Loucy (cell line): ENCODE data around the gene SLC25A13.

Experiments
- CTCF ChIP-seq: fragments of 200-600 bp; sonication (generic); conservative IDR thresholded peaks from 2 replicates; pipeline ENCODE4 v1.5.1; 2014; ENCODE audit warnings: mild to moderate bottlenecking, antibody characterized with exemption, low read length
- EZH2phosphoT487 ChIP-seq: fragments of 200-600 bp; IDR thresholded peaks from 2 replicates; pipeline ENCODE4 v1.6.1; 2018; ENCODE audit warnings: antibody characterized with exemption, mild to moderate bottlenecking, moderate library complexity, borderline replicate concordance

- TF ChIP-seq CTCF (no peak), EZH2phosphoT487 (no peak)
Observed at GRCh38 chr7:96173781-96174180, 148.1 kb downstream of the SLC25A13 start.
